ENCODE data around the gene B9D2.
A peak's percentile ranks its signal among the peaks of the same experiment; 100 is the strongest.

The B9D2 gene

GRCh38 chr19:41399525-41399924 is 35.6 kb upstream of the B9D2 start:
- H3K4me3 ChIP-seq (ENCODE audit: low read depth, low read length): no peak overlapping the region
- in situ Hi-C loops (cut with HindIII; ENCODE audit: low sequenced_read_pairs): no loop called here
- TF ChIP-seq CTCF (IDR thresholded peaks at IDR 0.05; ENCODE audit: low read depth, low read length, missing control alignments): no peak
- no peak for DNase-seq (ENCODE audit: low read depth)

- TF ChIP-seq CTCF (IDR thresholded peaks at IDR 0.05; ENCODE audit: low read depth, low read length, missing control alignments): no peak
- DNase-seq (ENCODE audit: low read depth): no peak
- in situ Hi-C loops (cut with HindIII; ENCODE audit: low sequenced_read_pairs): no loop called here
- no peak overlapping the region for H3K4me3 ChIP-seq (ENCODE audit: low read depth, low read length)
Observed at GRCh38 chr19:41399091-41399490, 35.1 kb upstream of the B9D2 start.

GRCh38 chr19:41398598-41398997 is 34.6 kb upstream of the B9D2 start:
- no peak for TF ChIP-seq CTCF (IDR thresholded peaks at IDR 0.05; ENCODE audit: low read depth, low read length, missing control alignments)
- in situ Hi-C loops (cut with HindIII; ENCODE audit: low sequenced_read_pairs): no loop called here
- peak overlapping the region; percentile 100 for H3K4me3 ChIP-seq (ENCODE audit: low read depth, low read length)
- no peak for DNase-seq (ENCODE audit: low read depth)

- TF ChIP-seq CTCF (IDR thresholded peaks at IDR 0.05; ENCODE audit: low read depth, low read length, missing control alignments): no peak
- no peak for DNase-seq (ENCODE audit: low read depth)
Observed at GRCh38 chr19:41398050-41398418, 34.1 kb upstream of the B9D2 start.

GRCh38 chr19:41397086-41398049 is 33.4 kb upstream of the B9D2 start, which contains the start of the genes BCKDHA and EXOSC5:
BCKDHA (plus strand) TSS chr19:41397818; CDS start chr19:41397828, 10 bp downstream.
EXOSC5 (minus strand) TSS chr19:41397359; CDS start chr19:41397328, 31 bp downstream.
- DNase-seq (ENCODE audit: low read depth): peak; percentile 100
- peak within 1 kb of the TSS; percentile 100 for H3K4me3 ChIP-seq (ENCODE audit: low read depth, low read length)
- in situ Hi-C loops (cut with HindIII; ENCODE audit: low sequenced_read_pairs): no loop called here
- TF ChIP-seq CTCF (IDR thresholded peaks at IDR 0.05; ENCODE audit: low read depth, low read length, missing control alignments): no peak

More at GRCh38 chr19:41398050-41398418, 34.1 kb upstream of the B9D2 start:
- in situ Hi-C loops (cut with HindIII; ENCODE audit: low sequenced_read_pairs): no loop called here
- peak overlapping the region; percentile 100 for H3K4me3 ChIP-seq (ENCODE audit: low read depth, low read length)

GRCh38 chr19:41395355-41395754 is 31.4 kb upstream of the B9D2 start:
- in situ Hi-C loops (cut with HindIII; ENCODE audit: low sequenced_read_pairs): no loop called here
- TF ChIP-seq CTCF (IDR thresholded peaks at IDR 0.05; ENCODE audit: low read depth, low read length, missing control alignments): no peak
- H3K4me3 ChIP-seq (ENCODE audit: low read depth, low read length): no peak overlapping the region
- no peak for DNase-seq (ENCODE audit: low read depth)
